Liver (tissue), 9 donors: ENCODE measurements around the gene CA5A. TPM values are rescaled to one million over a fixed set of nuclear protein-coding genes. Genes with fewer than 3 reads are reported as not detected.
A peak's percentile ranks its signal among the peaks of the same experiment; 100 is the strongest.
"Not testable (repeated sequence)": the region's sequence is repeated elsewhere in the genome, so short reads cannot be mapped to it uniquely, and the experiment has no call there.

Experiments
- DNase-seq: peaks from one replicate; pipeline ENCODE4 v3.0.0-alpha.2; 2017; ENCODE audit warnings: low spot score
- H3K27ac ChIP-seq, 2 donors: one replicate each; pipeline ENCODE4 v1.7.0; 2013; ENCODE audit warnings: inconsistent platforms in 2 of 2, low read length in 2 of 2, control low read depth in 1 of 2, low read depth in 1 of 2, mild to moderate bottlenecking in 1 of 2
- H3K27me3 ChIP-seq, 4 donors: one replicate each; pipeline versions ENCODE4 v1.6.1 to v1.7.0; 2013; ENCODE audit warnings: low read length in 3 of 4, inconsistent platforms in 1 of 4, mild to moderate bottlenecking in 1 of 4, moderate library complexity in 1 of 4; ENCODE audit not compliant: control insufficient read depth in 4 of 4, insufficient read depth in 4 of 4
- H3K36me3 ChIP-seq, 4 donors: one replicate each; pipeline versions ENCODE4 v1.6.1 to v1.7.0; 2013; ENCODE audit warnings: low read length in 3 of 4, mild to moderate bottlenecking in 3 of 4, low read depth in 1 of 4, moderate library complexity in 1 of 4; ENCODE audit not compliant: control insufficient read depth in 4 of 4, insufficient read depth in 3 of 4
- H3K4me1 ChIP-seq, 4 donors: one replicate each; pipeline versions ENCODE4 v1.6.1 to v1.7.0; 2013; ENCODE audit warnings: low read length in 3 of 4, mild to moderate bottlenecking in 3 of 4, moderate library complexity in 1 of 4; ENCODE audit not compliant: control insufficient read depth in 4 of 4, insufficient read depth in 4 of 4
- H3K4me3 ChIP-seq, 3 donors: one replicate each; pipeline versions ENCODE4 v1.6.1 to v1.7.0; 2013; ENCODE audit warnings: low read length in 3 of 3, control low read depth in 1 of 3, low read depth in 1 of 3, mild to moderate bottlenecking in 1 of 3
- H3K9ac ChIP-seq, 2 donors: one replicate each; pipeline ENCODE4 v1.7.0; 2013; ENCODE audit warnings: low read length in 2 of 2, mild to moderate bottlenecking in 2 of 2, moderate library complexity in 2 of 2, control low read depth in 1 of 2, low read depth in 1 of 2
- H3K9me3 ChIP-seq, 4 donors: one replicate each; pipeline versions ENCODE4 v1.6.1 to v1.7.0; 2013; ENCODE audit warnings: low read length in 3 of 4; ENCODE audit not compliant: control insufficient read depth in 4 of 4
- EGR1 ChIP-seq, 2 donors: IDR thresholded peaks; 2 replicates each; pipeline ENCODE4 v1.6.1; 2016 to 2018; ENCODE audit warnings: antibody characterized with exemption in 2 of 2, low read depth in 2 of 2
- GABPA ChIP-seq, 2 donors: IDR thresholded peaks in 1 of 2; conservative IDR thresholded peaks in 1 of 2; 2 replicates each; pipeline ENCODE4 v1.6.1; 2016; ENCODE audit warnings: antibody characterized with exemption in 2 of 2, mild to moderate bottlenecking in 1 of 2, moderate library complexity in 1 of 2
- HNF4A ChIP-seq, 2 donors: conservative IDR thresholded peaks; 2 replicates each; pipeline ENCODE4 v1.6.1; 2016; ENCODE audit warnings: antibody characterized with exemption in 2 of 2, mild to moderate bottlenecking in 2 of 2
- NR2F2 ChIP-seq: IDR thresholded peaks from 2 replicates; pipeline ENCODE4 v1.6.1; 2016; ENCODE audit warnings: antibody characterized with exemption
- RXRA ChIP-seq, 2 donors: IDR thresholded peaks; 2 replicates each; pipeline ENCODE4 v1.6.1; 2017 to 2018; ENCODE audit warnings: antibody characterized with exemption in 2 of 2, mild to moderate bottlenecking in 1 of 2
- YY1 ChIP-seq: IDR thresholded peaks from 2 replicates; pipeline ENCODE4 v1.6.1; 2016; ENCODE audit warnings: antibody characterized with exemption, mild to moderate bottlenecking
- WGBS: extraction: QIAGEN DNeasy Blood & Tissue Kit; methylation state at CpG from one replicate; pipeline ENCODE4 v1.1.7; 2013; 5-methylcytosine and 5-hydroxymethylcytosine counted together
- polyA plus RNA-seq, 2 donors: library from polyadenylated mRNA; stranded (reverse) in 1 of 2; unstranded in 1 of 2; fragments of 200-250 nt in 1 of 2; fragments of >200 nt in 1 of 2; fragmentation: Nextera tagmentation in 1 of 2; extraction: Ambion mirVana in 1 of 2; gene quantifications; one replicate each; pipeline versions ENCODE4 v1.2.1 to v1.2.3, GENCODE V29; 2013 to 2015
- total RNA-seq, 2 donors: library from RNA; depleted of rRNA; stranded (reverse); fragments of >200 nt; gene quantifications; one replicate each; pipeline ENCODE4 v1.2.3, GENCODE V29; 2014
- donor health status: healthy.
- donor health status: healthy.
- donor health status: healthy.
- donor health status: healthy.
- donor health status: healthy.

The CA5A gene
- total and polyA plus RNA-seq, 4 donors = 12.3 to 66.8 (median 33.6) TPM

- no peaks in the 10 kb centered on the region for H3K9me3 ChIP-seq
- no peaks in the 10 kb centered on the region for H3K27me3 ChIP-seq
- peaks cover 0 to 2% (median 0%) of the 10 kb centered on the region in 4 donors for H3K36me3 ChIP-seq
- H3K4me3 ChIP-seq = no peak overlapping the region
- H3K27ac ChIP-seq = no peak overlapping the region
- 95% methylated on average over 4 of the region's 4 CpGs for WGBS
- TF ChIP-seq NR2F2 (no peak), EGR1 (IDR thresholded peaks at IDR 0.05; ENCODE audit: low read depth in 2 of 2) (peak in 1 of 2 donors; percentile 14)
- DNase-seq = no peak
- H3K9ac ChIP-seq = no peak overlapping the region
- peaks cover 0 to 10% (median 3%) of the 10 kb centered on the region in 4 donors for H3K4me1 ChIP-seq
Observed at GRCh38 chr16:87938412-87938949, 2.2 kb upstream of the CA5A start.

GRCh38 chr16:87937231-87937542 is 858 bp upstream of the CA5A start:
- not testable (repeated sequence) for DNase-seq, H3K4me3 ChIP-seq, H3K27me3 ChIP-seq, H3K9me3 ChIP-seq, H3K9ac ChIP-seq, H3K36me3 ChIP-seq
- WGBS = 76% methylated on average over 7 of the region's 7 CpGs
- peaks cover 0 to 21% (median 12%) of the 10 kb centered on the region in 4 donors for H3K4me1 ChIP-seq
- peak overlapping the region; percentile 89 to 93 for H3K27ac ChIP-seq

DNA sequence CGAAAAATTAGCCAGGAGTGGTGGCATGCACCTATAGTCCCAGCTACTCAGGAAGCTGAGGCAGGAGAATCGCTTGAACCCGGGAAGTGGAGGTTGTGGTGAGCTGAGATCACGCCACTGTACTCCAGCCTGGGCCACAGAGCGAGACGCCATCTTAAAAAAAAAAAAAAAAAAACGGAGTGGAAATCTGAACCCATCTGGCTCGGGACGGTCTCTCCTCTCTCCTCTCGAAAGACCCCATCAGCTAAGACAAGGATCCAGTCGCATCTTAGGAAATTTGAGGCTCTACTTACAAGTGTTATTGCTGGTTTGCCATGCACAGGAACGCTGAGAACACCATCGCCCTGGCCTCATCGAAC is 334 bp downstream of the CA5A start:
- Histone ChIP-seq H3K27ac (peak overlapping the region; percentile 89 to 93), H3K9ac (peak overlapping the region; percentile 43 to 66), H3K4me1 (peaks cover 4 to 31% (median 22%) of the 10 kb centered on the region in 4 donors), H3K4me3 (peak overlapping the region; percentile 43 to 88 (median 57))
- H3K36me3 ChIP-seq, H3K27me3 ChIP-seq, DNase-seq, H3K9me3 ChIP-seq: not testable (repeated sequence)
- 35% methylated on average over 14 of the region's 14 CpGs for WGBS
- peak; percentile 72 for TF ChIP-seq YY1

- peak overlapping the region; percentile 43 to 64 (median 57) for H3K4me3 ChIP-seq
- peak overlapping the region in 1 of 2 donors; percentile 43 for H3K9ac ChIP-seq
- DNase-seq, H3K27me3 ChIP-seq, H3K36me3 ChIP-seq, H3K9me3 ChIP-seq: not testable (repeated sequence)
- H3K27ac ChIP-seq = peak overlapping the region; percentile 89 to 93
- 48% methylated on average over 19 of the region's 19 CpGs for WGBS
- peaks cover 4 to 35% (median 23%) of the 10 kb centered on the region in 4 donors for H3K4me1 ChIP-seq
Observed at GRCh38 chr16:87934752-87935425, 1.4 kb downstream of the CA5A start.

DNA sequence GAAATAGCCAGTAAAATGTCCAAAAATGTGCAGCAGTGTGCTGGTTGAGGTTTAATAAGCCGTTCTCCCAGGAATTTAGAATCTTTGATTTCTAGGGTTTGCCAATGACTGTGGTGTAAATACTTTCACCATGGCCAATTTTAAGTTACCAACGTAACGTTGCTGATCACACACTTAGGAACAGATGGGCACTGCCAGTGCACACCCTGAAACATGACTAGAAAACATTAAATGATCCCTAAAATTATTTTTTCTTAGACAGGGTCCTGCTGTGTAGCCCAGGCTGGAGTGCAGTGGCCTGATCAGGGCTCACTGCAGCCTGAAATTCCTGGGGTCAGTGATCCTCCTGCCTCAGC is 3.2 kb downstream of the CA5A start:
- Histone ChIP-seq H3K36me3 (peaks cover 0 to 2% (median 0%) of the 10 kb centered on the region in 4 donors), H3K27ac (peak overlapping the region; percentile 75 to 84), H3K4me3 (no peak overlapping the region), H3K27me3 (no peaks in the 10 kb centered on the region), H3K9me3 (no peaks in the 10 kb centered on the region), H3K4me1 (peaks cover 4 to 36% (median 23%) of the 10 kb centered on the region in 4 donors), H3K9ac (peak overlapping the region in 1 of 2 donors; percentile 70)
- no peak for DNase-seq
- no peak for TF ChIP-seq RXRA (IDR thresholded peaks at IDR 0.05)
- no peak for TF ChIP-seq HNF4A (conservative IDR thresholded peaks at IDR 0.05)
- TF ChIP-seq EGR1 (IDR thresholded peaks at IDR 0.05; ENCODE audit: low read depth in 2 of 2) = peak in 1 of 2 donors; percentile 1
- TF ChIP-seq GABPA (IDR thresholded peaks at IDR 0.05 in 1 of 2, conservative IDR thresholded peaks at IDR 0.05 in 1 of 2) = no peak
- WGBS = 38% methylated on average over 3 of the region's 3 CpGs
